ENCODE results near the gene FAM149B1. TPM values are rescaled to one million over a fixed set of nuclear protein-coding genes. Genes with fewer than 3 reads are reported as not detected.

The FAM149B1 gene
- total RNA-seq, 1 experiment from 2014 or later, result 39.1 TPM

DNA sequence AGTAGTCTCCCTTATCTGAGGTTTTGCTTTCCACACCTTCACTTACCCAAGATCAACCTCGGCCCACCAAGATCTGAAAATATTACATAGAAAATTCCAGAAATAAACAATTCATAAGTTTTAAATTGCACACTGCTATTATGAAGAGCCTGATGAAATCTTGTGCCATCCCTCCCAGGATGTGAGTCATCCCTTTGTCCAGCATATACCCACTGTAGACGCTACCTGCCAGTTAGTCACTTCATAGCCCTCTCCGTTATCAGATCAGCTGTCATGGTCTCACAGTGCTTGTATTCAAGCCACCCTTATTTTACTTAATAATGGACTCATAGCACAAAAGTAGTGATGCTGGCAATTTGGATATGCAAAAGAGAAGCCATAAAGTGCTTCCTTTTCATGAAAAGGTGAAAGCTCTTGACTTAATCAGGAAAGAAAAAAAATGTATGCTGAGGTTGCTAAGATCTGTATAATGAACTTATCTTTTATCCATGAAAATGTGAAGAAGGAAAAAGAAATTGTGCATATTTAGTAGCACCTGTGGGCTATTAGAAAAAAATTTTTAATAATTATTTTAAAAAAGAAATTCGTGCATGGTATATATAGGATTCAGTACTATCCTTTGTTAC, 94.3 kb downstream of the FAM149B1 start:
- peak; percentile 99 for ATAC-seq
- H3K79me2 ChIP-seq (ENCODE audit: low read length), result no peaks in the 10 kb centered on the region
- peaks cover 6% of the 10 kb centered on the region for H3F3A ChIP-seq (ENCODE audit: low read length, unreplicated experiment)
- peak; percentile 100 for DNase-seq
- TSS peak; percentile 94 for BruUV-seq (replicated peaks)
- peak overlapping the region; percentile 24 for H3K4me2 ChIP-seq (ENCODE audit: low read length)
- intact Hi-C loops (cut with micrococcal nuclease), result loop anchor here (1.0 to 10.0 kb wide), 4 partner anchors 220 to 497 kb away; partner anchors contain the start of gene PPP3CB
- no peak overlapping the region for H2AFZ ChIP-seq (ENCODE audit: low read length)
- no peak overlapping the region for H3K27ac ChIP-seq (ENCODE audit: low read length)
- peaks cover 5% of the 10 kb centered on the region; the same call in 1 of the 2 replicates for H3K9me3 ChIP-seq (ENCODE audit: low read length)
- no peak overlapping the region for H3K9ac ChIP-seq (ENCODE audit: low read length)
- CTCF ChIA-PET, result interaction anchor here (1.0 kb wide), 1 partner anchor 9 kb away, joined by 4 read pairs; no protein-coding TSS in a partner anchor
- no peaks in the 10 kb centered on the region for H4K20me1 ChIP-seq (ENCODE audit: low read length)
- H3K27me3 ChIP-seq (ENCODE audit: low read length), result no peaks in the 10 kb centered on the region; the same call in 1 of the 2 replicates
- H3K4me1 ChIP-seq (ENCODE audit: insufficient read depth, low read length), result peaks cover 20% of the 10 kb centered on the region
- H3K36me3 ChIP-seq (ENCODE audit: low read depth, low read length), result no peaks in the 10 kb centered on the region
- H3K4me3 ChIP-seq (ENCODE audit: low read length), result no peak overlapping the region
- no peaks in the 10 kb centered on the region for H3K9me2 ChIP-seq (replicated peaks; ENCODE audit: low read length)
- POLR2A ChIA-PET (ENCODE audit: unreplicated experiment), result interaction anchor here (0.7 kb wide), 1 partner anchor 363 kb away, joined by 4 read pairs; no protein-coding TSS in a partner anchor
- TF ChIP-seq EZH2phosphoT487 (IDR thresholded peaks at IDR 0.05; ENCODE audit: borderline replicate concordance, low read length), result no peak
- no peak for TF ChIP-seq EZH2 (IDR thresholded peaks at IDR 0.05; ENCODE audit: low read length, unreplicated experiment)
- TF ChIP-seq, protein P1, sequence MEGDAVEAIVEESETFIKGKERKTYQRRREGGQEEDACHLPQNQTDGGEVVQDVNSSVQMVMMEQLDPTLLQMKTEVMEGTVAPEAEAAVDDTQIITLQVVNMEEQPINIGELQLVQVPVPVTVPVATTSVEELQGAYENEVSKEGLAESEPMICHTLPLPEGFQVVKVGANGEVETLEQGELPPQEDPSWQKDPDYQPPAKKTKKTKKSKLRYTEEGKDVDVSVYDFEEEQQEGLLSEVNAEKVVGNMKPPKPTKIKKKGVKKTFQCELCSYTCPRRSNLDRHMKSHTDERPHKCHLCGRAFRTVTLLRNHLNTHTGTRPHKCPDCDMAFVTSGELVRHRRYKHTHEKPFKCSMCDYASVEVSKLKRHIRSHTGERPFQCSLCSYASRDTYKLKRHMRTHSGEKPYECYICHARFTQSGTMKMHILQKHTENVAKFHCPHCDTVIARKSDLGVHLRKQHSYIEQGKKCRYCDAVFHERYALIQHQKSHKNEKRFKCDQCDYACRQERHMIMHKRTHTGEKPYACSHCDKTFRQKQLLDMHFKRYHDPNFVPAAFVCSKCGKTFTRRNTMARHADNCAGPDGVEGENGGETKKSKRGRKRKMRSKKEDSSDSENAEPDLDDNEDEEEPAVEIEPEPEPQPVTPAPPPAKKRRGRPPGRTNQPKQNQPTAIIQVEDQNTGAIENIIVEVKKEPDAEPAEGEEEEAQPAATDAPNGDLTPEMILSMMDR (conservative IDR thresholded peaks at IDR 0.05; ENCODE audit: low read depth, low read length), result no peak

DNA sequence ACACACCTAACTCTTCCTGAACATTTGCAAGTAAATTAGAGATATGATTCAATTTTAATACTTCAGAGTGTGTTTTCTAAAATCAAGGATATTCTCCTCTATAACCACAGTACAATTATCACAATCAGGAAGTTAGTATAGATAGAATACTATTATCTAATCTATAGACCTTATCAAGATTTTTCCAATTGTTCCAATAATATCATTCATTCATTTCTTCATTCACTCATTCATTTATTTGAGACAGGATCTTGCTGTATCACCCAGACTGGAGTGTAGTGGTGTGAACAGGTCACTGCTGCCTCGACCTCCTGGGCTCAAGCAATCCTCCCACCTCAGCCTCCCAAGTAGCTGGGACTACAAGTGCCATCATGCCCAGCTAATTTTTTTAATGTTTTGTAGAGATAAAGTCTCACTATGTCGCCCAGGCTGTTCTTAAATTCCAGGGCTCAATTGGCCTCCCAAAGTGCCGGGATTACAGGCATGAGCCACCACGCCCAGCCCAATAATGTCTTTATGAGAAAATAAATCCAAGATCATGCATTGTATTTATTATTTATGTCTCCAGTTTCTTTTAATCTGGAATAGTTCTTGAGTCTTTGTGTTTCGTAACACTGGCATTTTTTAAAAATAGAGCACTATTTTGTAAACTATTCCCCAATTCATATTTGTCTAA, 95.1 kb downstream of the FAM149B1 start:
- Histone ChIP-seq H3F3A (ENCODE audit: low read length, unreplicated experiment) (peaks cover 6% of the 10 kb centered on the region), H3K79me2 (ENCODE audit: low read length) (no peaks in the 10 kb centered on the region), H3K4me2 (ENCODE audit: low read length) (no peak overlapping the region), H4K20me1 (ENCODE audit: low read length) (no peaks in the 10 kb centered on the region), H3K9me2 (replicated peaks; ENCODE audit: low read length) (no peaks in the 10 kb centered on the region), H3K9ac (ENCODE audit: low read length) (no peak overlapping the region), H3K27ac (ENCODE audit: low read length) (no peak overlapping the region), H3K9me3 (ENCODE audit: low read length) (peaks cover 5% of the 10 kb centered on the region; the same call in 1 of the 2 replicates), H3K4me1 (ENCODE audit: insufficient read depth, low read length) (peaks cover 20% of the 10 kb centered on the region), H3K36me3 (ENCODE audit: low read depth, low read length) (no peaks in the 10 kb centered on the region), H3K27me3 (ENCODE audit: low read length) (no peaks in the 10 kb centered on the region; the same call in 1 of the 2 replicates), H2AFZ (ENCODE audit: low read length) (no peak overlapping the region), H3K4me3 (ENCODE audit: low read length) (no peak overlapping the region)
- ATAC-seq (no peak), DNase-seq (no peak)
- CTCF ChIA-PET, result interaction anchor here (1.0 to 1.8 kb wide), 4 partner anchors 10 to 429 kb away, joined by 4 to 31 read pairs (median 7); partner anchors contain the start of gene CFAP70
- intact Hi-C loops (cut with micrococcal nuclease), result loop anchor here (1.0 to 10.0 kb wide), 6 partner anchors 151 to 498 kb away; partner anchors contain the start of genes ANXA7 and PPP3CB
- POLR2A ChIA-PET (ENCODE audit: unreplicated experiment), result interaction anchor here (0.6 to 1.0 kb wide), 2 partner anchors 96 to 169 kb away, joined by 5 read pairs; partner anchors contain the start of gene CFAP70
- BruUV-seq (replicated peaks), result no TSS peak
- TF ChIP-seq, protein P1 (conservative IDR thresholded peaks at IDR 0.05; ENCODE audit: low read depth, low read length), result no peak
- no peak for TF ChIP-seq EZH2 (IDR thresholded peaks at IDR 0.05; ENCODE audit: low read length, unreplicated experiment)

Data from PC-3 (cell line).